ENCODE data around the gene TNXB. TPM values are rescaled to one million over a fixed set of nuclear protein-coding genes. Genes with fewer than 3 reads are reported as not detected.
"Not testable (repeated sequence)": the region's sequence is repeated elsewhere in the genome, so short reads cannot be mapped to it uniquely, and the experiment has no call there.

Gene TNXB
- total RNA-seq, 2 donors from 2014 or later, result 4.0 to 9.3 TPM

DNA sequence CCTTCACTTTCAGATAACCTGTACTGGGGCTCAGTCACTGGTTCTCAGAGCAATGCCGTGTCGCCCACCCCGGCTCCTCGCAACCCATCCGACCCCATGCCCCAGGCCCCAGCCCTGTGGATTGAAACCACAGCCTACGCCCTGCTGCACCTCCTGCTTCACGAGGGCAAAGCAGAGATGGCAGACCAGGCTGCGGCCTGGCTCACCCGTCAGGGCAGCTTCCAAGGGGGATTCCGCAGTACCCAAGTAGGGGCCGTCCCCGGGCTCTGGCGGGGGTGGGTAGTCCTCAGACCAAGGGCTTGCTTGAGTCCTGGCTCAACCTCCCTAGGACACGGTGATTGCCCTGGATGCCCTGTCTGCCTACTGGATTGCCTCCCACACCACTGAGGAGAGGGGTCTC is 79.6 kb downstream of the TNXB start:
- not testable (repeated sequence) for H3K9ac ChIP-seq (ENCODE audit: extremely low read depth, low read length, poor library complexity, severe bottlenecking); H3K36me3 ChIP-seq (ENCODE audit: control insufficient read depth, insufficient read depth, low read length); H3K4me3 Mint-ChIP-seq; H3K27ac Mint-ChIP-seq; DNase-seq; H3K4me3 ChIP-seq (ENCODE audit: low read length); H3K27me3 ChIP-seq (ENCODE audit: control insufficient read depth, insufficient read depth, low read length, poor library complexity, severe bottlenecking); H3K9me3 Mint-ChIP-seq; H3K36me3 Mint-ChIP-seq (ENCODE audit: low read depth); H3K27me3 Mint-ChIP-seq (ENCODE audit: insufficient read depth); H3K27ac ChIP-seq (ENCODE audit: low read depth, low read length); H3K4me1 Mint-ChIP-seq; H3K4me1 ChIP-seq (ENCODE audit: control insufficient read depth, insufficient read depth, low read length); H3K9me3 ChIP-seq (ENCODE audit: control insufficient read depth, low read length)
- WGBS, 2 experiments (ENCODE audit: insufficient coverage in 1 of 2, insufficient read length in 1 of 2), result 96% methylated on average over 4 of the region's 14 CpGs; no CpG with 5 or more reads in 1 of the 2 experiments

- H3K27ac Mint-ChIP-seq; H3K36me3 ChIP-seq (ENCODE audit: control insufficient read depth, insufficient read depth, low read length); H3K4me3 ChIP-seq (ENCODE audit: low read length); H3K27me3 Mint-ChIP-seq (ENCODE audit: insufficient read depth); H3K36me3 Mint-ChIP-seq (ENCODE audit: low read depth); H3K4me1 Mint-ChIP-seq; H3K27me3 ChIP-seq (ENCODE audit: control insufficient read depth, insufficient read depth, low read length, poor library complexity, severe bottlenecking); DNase-seq; H3K9me3 Mint-ChIP-seq; H3K9ac ChIP-seq (ENCODE audit: extremely low read depth, low read length, poor library complexity, severe bottlenecking); H3K9me3 ChIP-seq (ENCODE audit: control insufficient read depth, low read length); H3K4me1 ChIP-seq (ENCODE audit: control insufficient read depth, insufficient read depth, low read length); H3K27ac ChIP-seq (ENCODE audit: low read depth, low read length); H3K4me3 Mint-ChIP-seq: not testable (repeated sequence)
- 90% methylated on average over 4 of the region's 10 CpGs; no CpG with 5 or more reads in 1 of the 2 experiments for WGBS, 2 experiments (ENCODE audit: insufficient coverage in 1 of 2, insufficient read length in 1 of 2)
These were observed 80.5 kb downstream of the TNXB start for GRCh38 chr6:32028631-32029030.

DNA sequence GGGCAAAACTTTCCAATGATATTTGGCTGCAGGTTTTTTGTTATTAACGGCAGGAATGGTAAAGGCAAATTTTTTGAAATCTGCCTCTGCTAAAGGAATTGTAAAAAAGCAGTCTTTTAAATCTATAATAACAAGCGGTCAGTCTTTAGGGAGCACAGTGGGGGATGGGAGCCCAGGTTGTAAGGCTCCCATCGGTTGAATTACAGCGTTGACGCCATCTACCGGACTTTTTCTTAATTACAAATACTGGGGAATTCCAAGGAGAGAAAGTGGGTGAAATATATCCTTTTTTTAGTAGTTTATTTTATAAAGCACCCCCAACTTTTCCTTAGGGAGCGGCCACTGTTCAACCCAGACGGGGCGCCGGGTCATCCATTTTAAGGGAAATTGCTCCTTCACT is 87.0 kb downstream of the TNXB start:
- no CpG with 5 or more reads among the region's 10 CpGs for WGBS, 2 experiments (ENCODE audit: insufficient coverage in 1 of 2, insufficient read length in 1 of 2)
- not testable (repeated sequence) for H3K4me3 Mint-ChIP-seq; H3K4me1 Mint-ChIP-seq; H3K27ac ChIP-seq (ENCODE audit: low read depth, low read length); DNase-seq; H3K36me3 ChIP-seq (ENCODE audit: control insufficient read depth, insufficient read depth, low read length); H3K9me3 Mint-ChIP-seq; H3K27me3 Mint-ChIP-seq (ENCODE audit: insufficient read depth); H3K9me3 ChIP-seq (ENCODE audit: control insufficient read depth, low read length); H3K27ac Mint-ChIP-seq; H3K4me1 ChIP-seq (ENCODE audit: control insufficient read depth, insufficient read depth, low read length); H3K36me3 Mint-ChIP-seq (ENCODE audit: low read depth); H3K4me3 ChIP-seq (ENCODE audit: low read length); H3K9ac ChIP-seq (ENCODE audit: extremely low read depth, low read length, poor library complexity, severe bottlenecking); H3K27me3 ChIP-seq (ENCODE audit: control insufficient read depth, insufficient read depth, low read length, poor library complexity, severe bottlenecking)

DNA sequence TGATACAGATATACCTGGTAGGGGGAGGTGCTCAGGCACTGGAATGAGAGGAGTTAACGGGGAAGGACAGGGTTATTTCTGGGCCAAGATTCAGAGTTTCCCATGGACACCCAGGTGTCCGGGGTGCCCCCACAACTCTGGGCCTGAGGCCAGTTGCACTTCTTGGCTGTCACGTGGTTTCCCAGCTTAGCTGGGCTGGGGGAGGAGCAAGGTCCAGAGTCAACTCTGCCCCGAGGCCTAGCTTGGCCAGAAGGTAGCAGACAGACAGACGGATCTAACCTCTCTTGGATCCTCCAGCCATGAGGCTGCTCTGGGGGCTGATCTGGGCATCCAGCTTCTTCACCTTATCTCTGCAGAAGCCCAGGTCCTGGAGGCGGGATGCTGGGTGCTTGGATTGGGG is 94.6 kb downstream of the TNXB start, which contains the start of gene C4B:
Gene C4B, plus strand, starts transcription at position 249 of the 400 bp plus-strand sequence. Its CDS starts 51 bp downstream, at position 300.
- H3K27me3 Mint-ChIP-seq (ENCODE audit: insufficient read depth); H3K4me1 ChIP-seq (ENCODE audit: control insufficient read depth, insufficient read depth, low read length); H3K9me3 Mint-ChIP-seq; H3K4me3 Mint-ChIP-seq; H3K36me3 ChIP-seq (ENCODE audit: control insufficient read depth, insufficient read depth, low read length); H3K9ac ChIP-seq (ENCODE audit: extremely low read depth, low read length, poor library complexity, severe bottlenecking); H3K27ac ChIP-seq (ENCODE audit: low read depth, low read length); H3K4me1 Mint-ChIP-seq; H3K4me3 ChIP-seq (ENCODE audit: low read length); H3K27me3 ChIP-seq (ENCODE audit: control insufficient read depth, insufficient read depth, low read length, poor library complexity, severe bottlenecking); H3K36me3 Mint-ChIP-seq (ENCODE audit: low read depth); H3K9me3 ChIP-seq (ENCODE audit: control insufficient read depth, low read length); DNase-seq; H3K27ac Mint-ChIP-seq: not testable (repeated sequence)
- WGBS, 2 experiments (ENCODE audit: insufficient coverage in 1 of 2, insufficient read length in 1 of 2), result no CpG with 5 or more reads among the region's 6 CpGs

- not testable (repeated sequence) for H3K27me3 ChIP-seq (ENCODE audit: control insufficient read depth, insufficient read depth, low read length, poor library complexity, severe bottlenecking); H3K9me3 Mint-ChIP-seq; H3K27ac ChIP-seq (ENCODE audit: low read depth, low read length); H3K4me1 Mint-ChIP-seq; H3K9ac ChIP-seq (ENCODE audit: extremely low read depth, low read length, poor library complexity, severe bottlenecking); H3K36me3 ChIP-seq (ENCODE audit: control insufficient read depth, insufficient read depth, low read length); H3K4me3 ChIP-seq (ENCODE audit: low read length); H3K27me3 Mint-ChIP-seq (ENCODE audit: insufficient read depth); DNase-seq; H3K4me1 ChIP-seq (ENCODE audit: control insufficient read depth, insufficient read depth, low read length); H3K27ac Mint-ChIP-seq; H3K9me3 ChIP-seq (ENCODE audit: control insufficient read depth, low read length); H3K4me3 Mint-ChIP-seq; H3K36me3 Mint-ChIP-seq (ENCODE audit: low read depth)
- no CpG with 5 or more reads among the region's 5 CpGs for WGBS, 2 experiments (ENCODE audit: insufficient coverage in 1 of 2, insufficient read length in 1 of 2)
These were observed 95.4 kb downstream of the TNXB start for GRCh38 chr6:32013738-32014137.

- H3K9me3 Mint-ChIP-seq; H3K36me3 ChIP-seq (ENCODE audit: control insufficient read depth, insufficient read depth, low read length); H3K27ac ChIP-seq (ENCODE audit: low read depth, low read length); H3K9me3 ChIP-seq (ENCODE audit: control insufficient read depth, low read length); H3K27me3 Mint-ChIP-seq (ENCODE audit: insufficient read depth); DNase-seq; H3K4me3 Mint-ChIP-seq; H3K4me3 ChIP-seq (ENCODE audit: low read length); H3K4me1 Mint-ChIP-seq; H3K9ac ChIP-seq (ENCODE audit: extremely low read depth, low read length, poor library complexity, severe bottlenecking); H3K36me3 Mint-ChIP-seq (ENCODE audit: low read depth); H3K4me1 ChIP-seq (ENCODE audit: control insufficient read depth, insufficient read depth, low read length); H3K27me3 ChIP-seq (ENCODE audit: control insufficient read depth, insufficient read depth, low read length, poor library complexity, severe bottlenecking): not testable (repeated sequence)
- WGBS, 2 experiments (ENCODE audit: insufficient coverage in 1 of 2, insufficient read length in 1 of 2), result 94 to 100% methylated on average over 1 to 14 of the region's 17 CpGs
- peak overlapping the region; percentile 58 for H3K27ac Mint-ChIP-seq
These were observed 96.1 kb downstream of the TNXB start for GRCh38 chr6:32012941-32013617.

- not testable (repeated sequence) for H3K27me3 Mint-ChIP-seq (ENCODE audit: insufficient read depth); H3K27ac Mint-ChIP-seq; H3K4me3 ChIP-seq (ENCODE audit: low read length); H3K27ac ChIP-seq (ENCODE audit: low read depth, low read length); H3K9ac ChIP-seq (ENCODE audit: extremely low read depth, low read length, poor library complexity, severe bottlenecking); H3K4me1 Mint-ChIP-seq; H3K4me1 ChIP-seq (ENCODE audit: control insufficient read depth, insufficient read depth, low read length); H3K9me3 ChIP-seq (ENCODE audit: control insufficient read depth, low read length); H3K4me3 Mint-ChIP-seq; H3K9me3 Mint-ChIP-seq; H3K27me3 ChIP-seq (ENCODE audit: control insufficient read depth, insufficient read depth, low read length, poor library complexity, severe bottlenecking); H3K36me3 ChIP-seq (ENCODE audit: control insufficient read depth, insufficient read depth, low read length); DNase-seq; H3K36me3 Mint-ChIP-seq (ENCODE audit: low read depth)
- WGBS, 2 experiments (ENCODE audit: insufficient coverage in 1 of 2, insufficient read length in 1 of 2), result 87 to 92% methylated on average over 3 to 13 of the region's 27 CpGs
These were observed 98.1 kb downstream of the TNXB start for GRCh38 chr6:32010856-32011530.

Data from endodermal cell (in vitro differentiated cells).